A375 (cell line): ENCODE data around the gene NOG. TPM values are rescaled to one million over a fixed set of nuclear protein-coding genes. Genes with fewer than 3 reads are reported as not detected.

Experiments
- small RNA-seq: library from RNA; depleted of rRNA; stranded (forward); fragments of <200 nt; gene quantifications from one replicate; pipeline ENCODE3, GENCODE V24; 2014
- total RNA-seq: library from RNA; depleted of rRNA; stranded (reverse); fragments of >200 nt; shearing (Covaris generic); gene quantifications from 2 replicates; pipeline ENCODE4 v1.2.3, GENCODE V29; 2014; rRNA removed

Gene NOG
- 8.6 and 10.6 TPM in 2 replicates for total RNA-seq

DNA sequence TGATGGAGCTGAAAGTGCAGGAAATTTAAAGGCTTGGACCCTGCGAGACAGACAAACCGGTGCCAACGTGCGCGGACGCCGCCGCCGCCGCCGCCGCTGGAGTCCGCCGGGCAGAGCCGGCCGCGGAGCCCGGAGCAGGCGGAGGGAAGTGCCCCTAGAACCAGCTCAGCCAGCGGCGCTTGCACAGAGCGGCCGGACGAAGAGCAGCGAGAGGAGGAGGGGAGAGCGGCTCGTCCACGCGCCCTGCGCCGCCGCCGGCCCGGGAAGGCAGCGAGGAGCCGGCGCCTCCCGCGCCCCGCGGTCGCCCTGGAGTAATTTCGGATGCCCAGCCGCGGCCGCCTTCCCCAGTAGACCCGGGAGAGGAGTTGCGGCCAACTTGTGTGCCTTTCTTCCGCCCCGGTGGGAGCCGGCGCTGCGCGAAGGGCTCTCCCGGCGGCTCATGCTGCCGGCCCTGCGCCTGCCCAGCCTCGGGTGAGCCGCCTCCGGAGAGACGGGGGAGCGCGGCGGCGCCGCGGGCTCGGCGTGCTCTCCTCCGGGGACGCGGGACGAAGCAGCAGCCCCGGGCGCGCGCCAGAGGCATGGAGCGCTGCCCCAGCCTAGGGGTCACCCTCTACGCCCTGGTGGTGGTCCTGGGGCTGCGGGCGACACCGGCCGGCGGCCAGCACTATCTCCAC lies at the start of gene NOG:
Gene NOG (plus strand): TSS at position 54 of the 674 bp plus-strand sequence. CDS start 525 bp downstream, at position 579.

Small RNA genes within 50 kb of the gene (small RNA-seq; reads per million reads assigned to genes)
- gene RPL39P33, result not detected

Other genes with a start within 250 kb of the NOG start
- 0.64 and 1.2 TPM in 2 replicates for gene C17orf67, start 240.2 kb downstream of the NOG start, total RNA-seq
- gene DGKE, start 240.5 kb downstream of the NOG start, total RNA-seq, result 0.45 and 0.77 TPM in 2 replicates